ENCODE results near the gene COG6.

- TF ChIP-seq CTCF (conservative IDR thresholded peaks at IDR 0.05 in 1 of 2, IDR thresholded peaks at IDR 0.05 in 1 of 2; ENCODE audit: low read depth in 1 of 2, low read length in 2 of 2): no peak
- no peak for TF ChIP-seq EZH2 (IDR thresholded peaks at IDR 0.05; ENCODE audit: low read length, missing control alignments)
Measured at GRCh38 chr13:39734952-39735351, 79.5 kb downstream of the COG6 start.

Measured in fibroblast of lung (primary cell).